ENCODE data around the gene PDCD1LG2.
"Not testable (repeated sequence)": the region's sequence is repeated elsewhere in the genome, so short reads cannot be mapped to it uniquely, and the experiment has no call there.

PDCD1LG2 gene

GRCh38 chr9:5493679-5494511 lies 16.4 kb upstream of the PDCD1LG2 start:
- peak; percentile 25 for DNase-seq (ENCODE audit: low read depth)

- DNase-seq (ENCODE audit: low read depth), result not testable (repeated sequence)
Measured at GRCh38 chr9:5494765-5495164, 15.6 kb upstream of the PDCD1LG2 start.

- no peak for DNase-seq (ENCODE audit: low read depth)
Measured at GRCh38 chr9:5499157-5499556, 11.2 kb upstream of the PDCD1LG2 start.

- no peak for DNase-seq (ENCODE audit: low read depth)
Measured at GRCh38 chr9:5499889-5500398, 10.4 kb upstream of the PDCD1LG2 start.

GRCh38 chr9:5500441-5501235 lies 9.7 kb upstream of the PDCD1LG2 start:
- no peak for DNase-seq (ENCODE audit: low read depth)

GRCh38 chr9:5502553-5502952 lies 7.8 kb upstream of the PDCD1LG2 start:
- DNase-seq (ENCODE audit: low read depth), result no peak

- DNase-seq (ENCODE audit: low read depth), result no peak
Measured at GRCh38 chr9:5509573-5509972, 758 bp upstream of the PDCD1LG2 start.

GRCh38 chr9:5510989-5511388 lies 658 bp downstream of the PDCD1LG2 start:
- no peak for DNase-seq (ENCODE audit: low read depth)

GRCh38 chr9:5511476-5511875 lies 1.1 kb downstream of the PDCD1LG2 start:
- no peak for DNase-seq (ENCODE audit: low read depth)

- no peak for DNase-seq (ENCODE audit: low read depth)
Measured at GRCh38 chr9:5511935-5512580, 1.7 kb downstream of the PDCD1LG2 start.

- no peak for DNase-seq (ENCODE audit: low read depth)
Measured at GRCh38 chr9:5512658-5513452, 2.5 kb downstream of the PDCD1LG2 start.

- no peak for DNase-seq (ENCODE audit: low read depth)
Measured at GRCh38 chr9:5513966-5514616, 3.8 kb downstream of the PDCD1LG2 start.

- no peak for DNase-seq (ENCODE audit: low read depth)
Measured at GRCh38 chr9:5514617-5515260, 4.4 kb downstream of the PDCD1LG2 start.

- no peak for DNase-seq (ENCODE audit: low read depth)
Measured at GRCh38 chr9:5515261-5515650, 4.9 kb downstream of the PDCD1LG2 start.

GRCh38 chr9:5516453-5517220 lies 6.3 kb downstream of the PDCD1LG2 start:
- no peak for DNase-seq (ENCODE audit: low read depth)

- no peak for DNase-seq (ENCODE audit: low read depth)
Measured at GRCh38 chr9:5518171-5518936, 8.0 kb downstream of the PDCD1LG2 start.

- DNase-seq (ENCODE audit: low read depth), result peak; percentile 43
Measured at GRCh38 chr9:5518937-5519319, 8.6 kb downstream of the PDCD1LG2 start.

GRCh38 chr9:5524090-5524489 lies 13.8 kb downstream of the PDCD1LG2 start:
- no peak for DNase-seq (ENCODE audit: low read depth)

GRCh38 chr9:5529683-5530221 lies 19.4 kb downstream of the PDCD1LG2 start:
- DNase-seq (ENCODE audit: low read depth), result no peak
